Tongue (tissue), 2 donors: ENCODE measurements around the gene TRABD2B. TPM values are rescaled to one million over a fixed set of nuclear protein-coding genes. Genes with fewer than 3 reads are reported as not detected.

Experiments
- DNase-seq: peaks from one replicate; pipeline ENCODE4 v3.0.0-alpha.2; 2015
- total RNA-seq: library from RNA; depleted of rRNA; stranded (reverse); fragments of >200 nt; gene quantifications from one replicate; pipeline ENCODE4 v1.2.3, GENCODE V29; 2014

TRABD2B gene
- total RNA-seq, 1 donor from 2014 or later = 1.5 TPM

GRCh38 chr1:47795102-47795501 lies 202.1 kb downstream of the TRABD2B start:
- no peak for DNase-seq

DNA sequence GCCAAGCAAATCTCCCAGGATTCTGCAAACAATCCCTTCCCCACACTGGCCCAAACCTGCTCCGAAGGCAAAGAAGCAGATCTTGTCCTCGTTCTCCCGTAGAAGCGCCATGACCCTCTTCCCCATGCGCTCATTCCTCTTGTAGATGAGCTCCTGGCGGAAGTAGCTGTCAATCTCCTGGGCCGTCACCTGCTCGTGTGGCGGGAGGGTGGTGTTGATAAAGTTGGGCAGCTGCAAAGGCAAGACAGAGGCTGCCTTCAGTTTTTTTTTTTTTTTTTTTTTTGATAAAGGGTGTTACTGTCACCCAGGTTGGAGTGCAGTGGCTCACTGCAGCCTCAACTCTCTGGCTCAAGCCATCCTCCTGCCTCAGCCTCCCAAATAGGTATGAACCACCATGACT lies 202.7 kb downstream of the TRABD2B start:
- DNase-seq = no peak

DNA sequence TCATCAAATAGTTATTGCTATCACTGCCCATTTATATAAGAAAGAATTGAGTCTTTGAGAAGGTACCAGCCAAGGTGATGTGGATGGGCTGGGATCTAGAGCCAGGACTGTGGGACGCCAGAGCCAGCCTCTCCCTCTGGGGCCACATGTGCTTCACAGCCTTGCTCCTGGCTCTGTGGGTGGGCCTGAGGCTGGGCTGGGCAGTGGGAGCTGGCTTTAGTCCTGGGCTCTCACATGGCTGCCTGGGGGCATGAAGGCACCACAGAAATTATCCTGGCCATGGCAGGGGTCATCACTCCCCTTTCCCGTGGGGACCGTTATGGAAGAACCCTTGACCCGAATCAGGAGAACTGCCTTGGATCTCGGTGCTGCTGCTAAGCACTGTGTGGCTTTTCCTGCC lies 203.1 kb downstream of the TRABD2B start:
- no peak for DNase-seq

- no peak for DNase-seq
These were observed 203.6 kb downstream of the TRABD2B start for GRCh38 chr1:47793563-47793962.

DNA sequence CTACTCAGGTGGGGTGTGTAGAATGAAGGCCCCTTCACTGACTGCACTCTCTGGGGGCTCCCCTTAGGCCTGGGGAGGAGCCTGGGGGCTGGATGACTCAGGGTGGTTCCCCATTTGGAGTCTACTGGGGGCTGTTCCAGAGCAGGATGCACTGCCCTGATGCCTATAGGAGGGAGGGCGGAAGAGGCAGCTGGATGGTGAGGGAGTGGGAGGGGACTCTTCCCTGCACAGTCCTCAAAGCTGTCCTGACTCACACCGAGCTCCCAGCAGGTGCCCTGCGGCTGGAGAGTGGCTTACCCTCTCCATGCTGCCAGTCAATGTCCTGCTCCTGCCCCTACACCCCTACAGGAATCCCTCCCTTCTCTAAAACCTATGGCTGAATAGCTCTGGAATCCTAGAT lies 204.4 kb downstream of the TRABD2B start:
- no peak for DNase-seq

- no peak for DNase-seq
These were observed 205.1 kb downstream of the TRABD2B start for GRCh38 chr1:47791879-47792608.

- no peak for DNase-seq
These were observed 208.4 kb downstream of the TRABD2B start for GRCh38 chr1:47788761-47789160.

DNA sequence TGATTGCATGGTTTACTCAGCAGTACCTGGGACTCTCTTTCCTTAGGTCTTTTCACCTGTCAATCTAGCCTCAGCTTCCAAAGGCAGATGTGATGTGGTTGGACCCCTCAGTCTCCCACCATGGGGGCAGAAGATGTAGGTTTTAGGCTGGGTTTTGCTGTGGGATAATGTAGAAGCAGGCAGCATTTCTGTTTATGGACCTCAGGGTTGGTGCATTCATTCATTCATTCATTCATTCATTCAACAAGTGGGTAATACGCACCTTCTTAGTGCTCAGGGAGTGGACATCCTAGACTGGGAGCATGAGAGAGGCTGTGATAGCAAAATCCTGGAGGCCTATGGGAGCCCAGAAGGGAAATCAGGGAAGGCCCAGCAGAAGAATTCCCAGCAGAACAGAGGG lies 209.6 kb downstream of the TRABD2B start:
- no peak for DNase-seq

GRCh38 chr1:47786316-47786715 lies 210.9 kb downstream of the TRABD2B start:
- peak; percentile 77 for DNase-seq

- DNase-seq = no peak
These were observed 211.5 kb downstream of the TRABD2B start for GRCh38 chr1:47785561-47786271.

- DNase-seq = no peak
These were observed 212.1 kb downstream of the TRABD2B start for GRCh38 chr1:47785118-47785517.

DNA sequence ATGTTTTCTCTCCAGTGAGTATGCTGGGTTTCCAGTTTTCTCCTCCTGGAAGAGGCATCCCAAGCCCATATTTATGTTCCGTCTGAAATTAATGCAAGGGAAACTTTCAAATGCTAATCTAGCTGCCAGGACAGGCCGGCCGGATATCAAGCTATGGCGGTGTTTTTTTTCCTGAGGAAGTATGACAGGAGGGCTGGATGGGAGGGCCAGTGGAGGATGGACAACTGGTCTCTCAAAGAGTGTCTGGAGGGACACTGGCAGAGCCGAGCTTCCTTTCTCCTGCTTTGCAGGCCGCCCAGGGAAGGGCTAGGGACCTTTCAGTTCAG lies 212.7 kb downstream of the TRABD2B start:
- DNase-seq = no peak

DNA sequence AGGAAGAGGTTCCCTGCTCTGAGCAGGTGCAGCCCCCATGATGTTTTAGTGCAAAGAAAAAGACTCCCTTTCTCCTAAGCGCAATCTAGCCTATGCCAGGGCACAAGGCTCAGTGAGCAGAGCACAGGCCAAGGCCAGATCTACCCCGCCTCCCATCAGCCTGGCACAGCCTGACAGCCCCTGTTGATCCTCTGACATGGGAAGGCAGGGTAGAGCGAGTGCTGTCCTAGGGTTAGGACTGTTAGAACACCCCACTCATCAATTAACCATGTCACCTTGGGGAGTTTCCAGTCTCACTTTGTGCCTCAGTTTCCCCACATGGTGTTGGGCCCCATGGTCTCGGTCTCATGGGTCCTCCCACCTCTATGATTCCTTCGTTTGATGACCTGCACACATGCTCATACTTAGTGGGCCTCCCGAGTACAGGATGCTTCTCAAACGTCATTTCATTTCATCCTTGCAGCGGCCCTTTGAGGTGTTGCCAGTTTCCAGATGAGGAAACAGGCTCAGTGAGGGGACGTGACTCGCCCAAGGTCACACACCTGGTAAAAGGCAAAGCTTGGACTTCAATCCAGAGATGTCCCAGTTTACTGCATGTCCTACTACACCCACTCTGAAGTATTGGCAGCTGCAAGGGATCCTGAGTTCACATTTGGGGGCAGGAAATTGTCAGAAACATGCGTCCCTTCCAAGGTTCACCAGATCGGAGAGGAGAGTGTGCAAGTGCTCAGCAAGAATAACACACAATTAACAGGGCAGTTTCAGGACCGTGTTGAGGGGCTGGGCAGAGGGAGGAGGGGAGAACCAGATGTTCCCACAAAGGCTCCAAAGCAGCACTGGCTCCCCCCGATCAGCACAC lies 213.3 kb downstream of the TRABD2B start:
- DNase-seq = peak; percentile 75

DNA sequence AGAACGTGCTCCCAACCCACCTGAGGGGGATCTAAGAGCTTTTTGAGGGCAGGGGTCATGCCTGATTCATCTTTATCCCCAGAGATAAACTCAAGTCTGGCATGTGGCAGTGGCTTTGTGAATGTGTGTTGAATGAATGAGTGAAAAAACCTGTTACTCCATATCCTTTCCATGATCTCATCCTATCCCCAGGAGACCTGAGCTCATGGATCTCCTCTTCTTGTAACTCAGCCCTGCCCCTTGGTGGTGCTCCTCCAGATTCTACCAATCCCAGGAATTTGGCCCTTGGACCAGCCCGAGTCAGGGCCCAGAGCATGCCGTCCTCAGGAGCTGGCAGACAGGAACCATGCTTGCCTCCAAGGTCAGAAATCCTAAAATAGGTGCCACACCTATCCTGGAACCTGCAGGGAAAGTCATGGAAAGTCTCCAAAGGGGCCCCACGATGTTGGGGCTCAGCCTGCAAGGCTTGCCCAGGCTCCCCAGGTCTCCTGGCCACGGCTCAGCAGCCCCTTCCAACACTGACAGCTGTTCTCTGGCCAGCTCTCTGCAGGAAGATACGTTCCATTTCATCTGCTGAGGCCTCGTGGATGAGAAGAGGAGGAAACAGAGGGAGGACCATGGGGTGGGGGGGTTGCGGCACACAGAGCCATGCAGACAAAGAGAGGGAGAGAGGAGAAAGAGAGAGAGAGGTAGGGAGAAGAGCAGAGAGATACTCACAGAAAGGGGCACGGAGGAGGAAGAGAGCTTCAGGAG lies 214.6 kb downstream of the TRABD2B start:
- DNase-seq = peak; percentile 89

GRCh38 chr1:47781171-47781959 lies 215.8 kb downstream of the TRABD2B start:
- DNase-seq = peak; percentile 69

DNA sequence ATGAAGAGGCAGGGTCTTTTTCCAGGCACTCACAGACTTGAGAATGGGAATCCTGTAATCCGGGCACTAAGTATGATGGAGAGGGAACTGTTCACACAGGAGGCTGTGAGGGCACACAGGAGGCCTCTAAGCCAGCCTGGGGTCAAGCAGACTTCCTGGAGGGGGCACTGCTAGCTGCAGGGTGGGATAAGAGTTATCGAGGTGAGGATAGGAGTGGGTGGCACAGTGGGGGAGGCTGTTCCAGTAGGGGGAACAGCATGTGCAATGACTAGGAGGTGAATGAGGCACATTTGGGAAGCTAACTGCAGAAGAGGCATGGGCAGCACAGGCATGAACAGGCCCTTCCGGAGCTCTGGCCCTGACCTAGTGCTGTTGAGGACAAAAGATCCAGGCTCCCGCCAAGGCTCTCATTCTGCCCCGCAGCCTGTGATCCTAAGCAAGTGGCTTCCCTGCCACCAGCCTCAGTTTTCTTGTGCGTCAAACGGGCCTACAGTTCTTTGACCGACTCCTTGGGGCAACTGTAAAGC lies 216.7 kb downstream of the TRABD2B start:
- DNase-seq = no peak

DNA sequence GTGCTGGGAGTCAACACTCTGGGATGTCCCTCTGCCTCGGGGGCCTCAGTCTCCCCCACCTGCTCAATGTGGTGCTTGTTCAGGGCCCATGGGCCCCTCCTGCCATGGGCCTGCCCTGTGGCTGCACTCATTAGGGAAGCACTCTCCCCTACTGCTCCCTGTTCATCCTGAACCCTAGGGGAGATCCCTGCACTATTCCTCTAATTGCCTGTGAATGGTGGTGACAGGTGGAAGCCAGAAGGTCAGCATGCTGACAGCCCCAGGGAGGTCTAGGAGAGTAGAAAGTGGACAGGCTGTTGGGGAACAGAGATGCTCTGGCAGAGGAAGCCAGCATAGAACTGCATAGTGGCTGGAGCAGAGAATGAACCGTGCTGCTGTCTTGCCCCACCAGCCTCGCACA lies 217.6 kb downstream of the TRABD2B start:
- DNase-seq = no peak

DNA sequence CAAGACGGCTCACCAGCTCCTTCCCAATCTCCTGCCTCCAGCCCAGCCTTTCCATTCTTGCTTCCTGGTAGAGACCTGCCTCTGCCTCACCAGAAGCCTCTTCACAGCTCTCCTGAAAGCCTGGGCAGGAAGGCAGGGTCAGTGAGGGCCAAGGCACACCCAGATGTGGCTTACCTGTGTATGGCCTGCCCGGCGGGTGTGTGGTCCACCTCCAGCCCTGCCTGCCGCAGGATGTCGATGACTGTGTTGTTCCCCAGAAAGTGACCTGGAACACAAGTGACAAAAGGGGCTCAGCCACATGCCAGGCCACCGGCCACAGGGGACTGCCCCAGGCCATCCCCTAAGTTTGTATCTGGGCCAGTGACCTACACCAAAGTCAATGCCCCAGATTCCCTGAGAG lies 218.9 kb downstream of the TRABD2B start:
- no peak for DNase-seq

DNA sequence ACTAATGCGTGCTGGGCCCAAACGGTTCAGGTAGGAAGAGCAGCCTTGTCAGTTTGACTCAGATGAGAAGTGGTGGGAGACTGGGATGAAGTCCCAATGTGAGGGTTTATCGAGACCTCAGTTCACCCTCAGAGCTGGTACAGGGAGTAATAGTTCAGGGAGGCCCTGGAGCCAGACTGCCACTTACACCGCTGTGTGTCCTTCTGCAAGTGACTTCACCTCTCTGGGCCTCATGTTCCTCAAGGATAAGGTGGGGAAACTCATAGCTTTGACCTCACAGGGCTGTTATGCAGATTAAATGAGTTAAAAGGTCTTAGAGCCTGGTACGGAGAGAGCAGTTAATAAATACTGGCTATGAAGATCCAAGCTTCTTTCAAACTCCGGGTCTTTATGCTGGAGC lies 219.9 kb downstream of the TRABD2B start:
- no peak for DNase-seq

DNA sequence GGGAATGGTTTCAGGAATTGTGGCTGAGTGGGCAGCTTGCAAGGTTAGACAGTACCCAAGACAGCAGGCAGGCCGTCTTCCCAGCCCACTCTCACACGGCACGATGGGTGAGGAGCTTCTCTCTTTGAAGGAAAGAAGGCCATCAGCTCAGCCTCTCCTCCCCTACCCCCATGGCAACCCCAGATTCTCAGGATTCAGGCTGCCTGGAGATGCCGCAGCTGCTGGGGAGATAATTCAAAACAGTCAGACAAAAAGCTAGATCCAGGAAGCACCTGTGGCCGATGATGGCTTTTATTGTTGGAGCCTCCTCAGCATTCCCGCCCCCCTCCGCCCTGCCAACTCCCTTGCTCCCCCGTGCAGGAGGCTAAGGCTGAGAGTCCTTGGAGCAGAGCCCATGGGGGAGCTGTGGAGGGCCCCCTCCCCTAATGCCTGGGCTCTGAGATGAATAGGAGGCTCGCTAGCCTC lies 220.5 kb downstream of the TRABD2B start:
- DNase-seq = peak; percentile 79
